GM18868 (cell line): ENCODE results near the gene UNG.
A peak's percentile ranks its signal among the peaks of the same experiment; 100 is the strongest.

Source experiments
- ATAC-seq: cut with Tn5 transposase; IDR thresholded peaks from one replicate; pipeline ENCODE4 v1.9.1; 2021; ENCODE audit warnings: mild to moderate bottlenecking, moderate library complexity; ENCODE audit not compliant: unreplicated experiment

Gene UNG

GRCh38 chr12:109088818-109089217, 8.6 kb upstream of the UNG start:
- ATAC-seq, result no peak

GRCh38 chr12:109089683-109090082, 7.7 kb upstream of the UNG start:
- no peak for ATAC-seq

- ATAC-seq, result no peak
These were observed 4.8 kb upstream of the UNG start for GRCh38 chr12:109092497-109093021.

GRCh38 chr12:109093022-109093918, 4.1 kb upstream of the UNG start, which contains the start of gene ALKBH2:
Gene ALKBH2 (minus strand): TSS chr12:109093472. CDS start chr12:109092786, 686 bp downstream.
- peak; percentile 67 for ATAC-seq

- no peak for ATAC-seq
These were observed 310 bp upstream of the UNG start for GRCh38 chr12:109097140-109097434.

- peak; percentile 20 for ATAC-seq
These were observed 797 bp downstream of the UNG start for GRCh38 chr12:109098183-109098604.

GRCh38 chr12:109098651-109099050, 1.3 kb downstream of the UNG start:
- no peak for ATAC-seq

- no peak for ATAC-seq
These were observed 2.1 kb downstream of the UNG start for GRCh38 chr12:109099431-109100020.

GRCh38 chr12:109100741-109101140, 3.3 kb downstream of the UNG start:
- ATAC-seq, result no peak

GRCh38 chr12:109102491-109102890, 5.1 kb downstream of the UNG start:
- no peak for ATAC-seq

GRCh38 chr12:109105176-109105575, 7.8 kb downstream of the UNG start:
- no peak for ATAC-seq

- no peak for ATAC-seq
These were observed 12.5 kb downstream of the UNG start for GRCh38 chr12:109109746-109110350.

- no peak for ATAC-seq
These were observed 13.6 kb downstream of the UNG start for GRCh38 chr12:109110988-109111495.

GRCh38 chr12:109112720-109113465, 15.5 kb downstream of the UNG start:
- ATAC-seq, result no peak

- no peak for ATAC-seq
These were observed 16.4 kb downstream of the UNG start for GRCh38 chr12:109113661-109114321.

- no peak for ATAC-seq
These were observed 17.2 kb downstream of the UNG start for GRCh38 chr12:109114644-109115043.

- ATAC-seq, result no peak
These were observed 18.0 kb downstream of the UNG start for GRCh38 chr12:109115404-109115757.

GRCh38 chr12:109115758-109116610, 18.6 kb downstream of the UNG start, which contains the start of gene ACACB:
Gene ACACB (plus strand): TSS chr12:109116587. CDS start chr12:109139406, 22,819 bp downstream.
- ATAC-seq, result no peak

GRCh38 chr12:109116611-109116949, 19.2 kb downstream of the UNG start:
- no peak for ATAC-seq
